ENCODE measurements around the gene FRG2B.
"Not testable (repeated sequence)": the region's sequence is repeated elsewhere in the genome, so short reads cannot be mapped to it uniquely, and the experiment has no call there.

The FRG2B gene

DNA sequence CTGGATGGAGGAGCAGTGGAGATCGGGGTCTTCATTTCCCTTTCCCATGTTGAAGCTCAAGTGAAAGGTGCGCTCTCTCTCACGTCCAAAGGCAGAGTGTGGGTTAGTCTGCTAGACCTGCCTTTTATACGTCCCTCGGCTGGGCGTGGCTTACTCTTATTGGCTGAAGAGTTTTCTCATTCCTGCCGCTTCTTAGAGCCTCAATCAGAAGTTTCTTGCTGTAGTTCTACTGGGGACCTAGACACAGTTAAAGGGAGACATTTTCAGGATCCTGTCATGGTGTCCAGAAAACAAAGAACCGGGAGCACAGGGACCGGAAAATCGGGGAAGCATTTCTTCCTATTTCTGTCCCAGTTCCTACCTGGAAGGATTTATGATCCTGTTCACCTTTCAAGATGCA lies at the start of gene FRG2B:
Gene FRG2B (minus strand): TSS at position 101 of the 400 bp plus-strand sequence. CDS start 53 bp downstream, at position 48.
- DNase-seq, result not testable (repeated sequence)

DNA sequence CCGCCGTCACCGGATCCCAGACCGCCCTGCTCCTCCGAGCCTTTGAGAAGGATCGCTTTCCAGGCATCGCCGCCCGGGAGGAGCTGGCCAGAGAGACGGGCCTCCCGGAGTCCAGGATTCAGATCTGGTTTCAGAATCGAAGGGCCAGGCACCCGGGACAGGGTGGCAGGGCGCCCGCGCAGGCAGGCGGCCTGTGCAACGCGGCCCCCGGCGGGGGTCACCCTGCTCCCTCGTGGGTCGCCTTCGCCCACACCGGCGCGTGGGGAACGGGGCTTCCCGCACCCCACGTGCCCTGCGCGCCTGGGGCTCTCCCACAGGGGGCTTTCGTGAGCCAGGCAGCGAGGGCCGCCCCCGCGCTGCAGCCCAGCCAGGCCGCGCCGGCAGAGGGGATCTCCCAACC lies 40.9 kb upstream of the FRG2B start:
- not testable (repeated sequence) for DNase-seq

DNA sequence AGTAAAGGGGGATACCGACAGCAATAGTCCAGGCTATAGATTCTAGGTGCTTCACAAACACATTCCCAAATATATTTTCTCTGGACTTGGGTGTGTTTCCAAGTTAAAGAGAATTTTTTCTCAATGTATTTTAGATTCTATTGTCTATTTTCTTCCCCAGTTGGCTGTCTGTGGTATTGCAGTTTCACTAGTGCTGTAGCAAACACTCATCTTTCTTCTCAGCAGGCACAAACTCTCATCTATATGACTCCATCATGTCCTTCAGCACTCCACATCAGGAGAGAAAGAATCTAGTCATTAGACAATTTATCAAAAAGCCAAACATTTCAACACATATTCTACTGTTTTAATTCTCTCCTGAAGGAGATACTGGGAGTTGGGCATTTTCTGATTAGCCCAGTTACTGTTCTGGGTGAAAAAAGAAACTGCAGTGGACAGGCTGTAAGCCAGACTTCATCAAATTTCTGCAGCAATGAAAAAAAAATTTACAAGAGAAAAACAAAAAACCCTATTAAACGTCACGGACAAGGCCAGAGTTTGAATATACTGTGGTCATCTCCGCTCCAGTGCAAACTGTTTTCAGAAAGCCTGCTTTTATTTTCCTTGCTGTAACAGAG lies 37.1 kb upstream of the FRG2B start:
- not testable (repeated sequence) for DNase-seq

DNA sequence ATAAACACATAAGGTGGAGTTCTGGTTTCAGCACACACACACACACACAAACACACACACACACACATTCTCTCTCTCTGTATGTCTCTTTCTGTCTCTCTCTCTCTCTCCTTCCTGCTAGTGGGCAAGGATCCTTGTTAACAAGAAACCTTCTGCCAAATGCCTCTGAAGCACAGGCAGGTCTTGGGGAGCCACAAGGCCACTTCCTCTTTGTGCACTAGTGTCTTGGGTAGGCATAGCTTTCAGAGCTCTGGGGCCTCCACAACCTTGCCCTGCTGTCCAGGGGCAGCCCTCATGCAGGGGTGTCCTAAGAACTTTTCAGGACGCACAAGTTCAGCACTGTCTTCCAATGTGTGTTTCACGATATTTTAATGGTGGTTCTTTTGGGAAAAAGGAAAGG lies 34.5 kb upstream of the FRG2B start:
- DNase-seq, result not testable (repeated sequence)

DNA sequence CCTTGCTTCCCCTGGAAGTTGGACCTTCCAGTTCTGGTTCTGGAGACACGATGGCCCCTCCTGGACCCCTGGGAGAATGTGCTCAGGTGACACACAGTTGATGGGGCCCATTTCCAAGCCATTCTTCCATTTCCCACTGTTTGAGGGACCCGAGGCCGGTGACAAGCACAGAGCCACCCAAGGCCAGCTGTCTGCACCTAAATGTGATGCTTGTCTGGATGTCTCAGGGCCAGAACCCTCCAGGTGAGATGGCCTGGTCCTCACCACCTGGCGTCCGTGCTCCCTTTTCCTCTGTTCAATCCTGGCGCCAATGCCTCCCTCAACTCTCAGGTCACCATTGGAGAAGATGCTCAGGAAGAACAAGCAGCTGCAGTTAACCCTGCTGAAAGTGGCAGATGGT lies 33.9 kb upstream of the FRG2B start:
- not testable (repeated sequence) for DNase-seq

DNA sequence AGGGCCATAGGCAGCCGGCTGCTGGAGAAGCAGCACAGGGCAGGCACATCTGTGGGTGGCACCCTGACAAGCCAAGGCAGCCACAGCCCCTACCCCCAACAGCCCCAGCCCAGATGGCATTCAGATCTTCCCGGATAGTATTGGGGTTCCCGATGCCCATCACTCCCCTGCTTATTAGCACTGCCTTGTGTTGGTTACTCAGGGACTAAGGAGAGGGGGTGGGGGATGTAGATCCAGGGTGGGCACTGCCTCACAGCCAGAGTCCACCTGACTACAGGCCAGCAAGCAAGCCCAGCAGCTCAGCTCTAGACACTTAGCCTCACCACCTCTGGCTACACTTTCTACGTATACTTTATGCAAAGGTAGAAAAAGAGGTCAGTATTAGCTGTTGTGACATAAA lies 30.7 kb upstream of the FRG2B start:
- DNase-seq, result not testable (repeated sequence)

DNA sequence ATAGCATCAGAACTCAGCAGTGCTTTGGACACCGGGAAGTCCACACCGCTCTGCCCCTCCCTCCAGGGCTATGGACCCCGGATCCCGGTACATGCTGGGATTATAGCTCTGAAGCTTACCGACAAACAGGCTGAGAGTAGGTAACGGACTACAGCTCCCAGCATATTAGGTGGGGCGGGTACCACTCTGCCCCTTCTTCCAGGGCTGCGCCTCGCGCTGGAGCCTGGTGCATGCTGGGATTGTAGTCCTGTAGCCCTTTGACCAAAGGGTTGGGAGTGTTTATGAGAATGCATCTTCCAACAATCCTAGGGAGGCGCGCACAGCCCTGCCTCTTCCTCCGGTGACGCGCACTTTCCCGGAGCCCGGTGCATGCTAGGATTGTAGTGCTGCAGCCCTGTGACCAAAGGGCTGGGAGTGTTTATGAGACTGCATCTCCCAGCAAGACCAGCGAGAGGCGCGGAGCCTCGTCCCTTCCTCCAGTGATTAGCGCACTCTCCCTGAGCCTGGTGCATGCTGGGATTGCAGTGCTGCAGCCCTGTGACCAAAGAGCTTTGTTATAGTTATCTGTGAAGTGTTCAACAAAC lies 22.4 kb upstream of the FRG2B start:
- not testable (repeated sequence) for DNase-seq

DNA sequence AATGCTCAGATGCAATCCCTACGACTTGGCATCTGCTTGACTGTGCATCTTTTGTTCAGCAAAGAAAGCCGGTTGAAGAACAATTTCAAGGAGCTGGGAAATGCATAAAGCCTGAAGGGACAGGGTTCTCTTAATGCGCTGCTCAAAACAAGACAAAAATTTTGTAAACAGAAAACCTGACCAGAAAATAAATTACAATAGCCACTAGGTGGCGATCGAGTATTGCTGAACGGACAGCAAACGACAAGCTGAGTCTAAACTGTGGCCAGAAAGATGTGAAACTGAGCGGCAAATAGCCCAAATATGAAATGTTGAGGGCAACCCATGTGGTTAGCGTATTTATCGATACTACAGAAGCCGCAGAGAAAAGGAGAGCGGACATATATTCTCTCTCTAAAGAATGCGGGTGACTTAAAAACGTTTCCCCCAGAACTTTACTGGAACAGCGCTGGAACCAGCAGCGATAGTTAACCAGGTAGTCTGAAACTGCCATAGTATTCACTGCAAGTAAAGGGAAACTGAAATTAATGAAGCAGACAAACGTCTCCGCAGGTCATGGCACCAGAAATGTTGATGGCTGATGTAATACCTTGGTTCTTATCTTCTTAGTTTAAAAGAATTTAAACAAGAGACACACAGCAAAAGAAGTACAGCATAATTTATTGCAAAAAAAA lies 20.6 kb upstream of the FRG2B start:
- not testable (repeated sequence) for DNase-seq

DNA sequence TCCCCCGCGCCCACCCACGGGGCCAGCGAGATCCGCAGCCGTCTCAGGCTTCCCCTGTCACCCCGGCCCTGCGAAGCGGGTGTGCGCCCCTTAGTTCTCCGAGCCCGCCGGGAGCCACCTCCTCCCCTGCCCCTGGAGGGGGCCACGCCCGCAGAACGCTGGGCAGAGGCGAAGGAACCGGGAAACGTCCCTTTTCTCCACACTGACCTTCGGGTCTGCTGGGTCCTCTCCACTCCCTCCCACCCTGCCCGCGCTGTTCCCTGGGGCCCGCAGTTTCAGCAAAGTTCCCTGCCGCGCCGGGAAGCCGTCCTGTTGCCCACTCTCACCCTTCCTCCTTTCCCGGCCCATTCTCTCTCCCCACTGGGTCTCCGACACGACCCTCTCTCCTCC lies 11.2 kb upstream of the FRG2B start:
- DNase-seq, result not testable (repeated sequence)

DNA sequence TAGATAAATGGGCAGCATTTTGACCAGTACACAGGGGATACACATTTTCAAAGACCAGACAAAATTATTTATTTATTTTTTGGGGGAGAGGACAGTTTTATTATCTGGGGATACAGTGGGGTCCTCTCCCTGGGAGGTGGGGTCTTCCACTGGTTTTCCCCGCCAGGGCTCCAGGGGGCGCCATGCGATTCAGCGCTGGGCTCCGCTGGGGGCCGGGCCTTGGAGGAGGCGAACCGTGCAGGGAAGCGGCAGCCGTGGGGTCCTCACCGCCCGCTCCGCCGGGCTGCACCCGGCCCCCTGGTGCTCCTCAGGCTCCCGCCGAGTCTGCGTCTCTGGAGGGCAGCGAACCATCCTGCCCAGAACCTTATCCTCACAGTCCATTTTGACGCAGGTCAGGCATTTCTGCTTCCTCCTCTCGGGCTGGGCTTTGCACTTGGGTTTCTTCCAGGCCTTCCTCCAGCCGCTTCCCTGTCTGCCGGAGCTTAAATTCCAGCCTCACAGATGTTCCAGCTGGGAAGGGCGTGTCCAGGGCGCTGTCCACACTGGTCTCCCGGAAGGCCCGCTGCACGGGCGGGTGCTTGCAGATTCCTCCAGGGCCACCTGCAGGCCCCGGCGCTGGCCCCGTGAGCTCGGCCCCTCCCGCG lies 10.7 kb upstream of the FRG2B start:
- DNase-seq, result not testable (repeated sequence)

DNA sequence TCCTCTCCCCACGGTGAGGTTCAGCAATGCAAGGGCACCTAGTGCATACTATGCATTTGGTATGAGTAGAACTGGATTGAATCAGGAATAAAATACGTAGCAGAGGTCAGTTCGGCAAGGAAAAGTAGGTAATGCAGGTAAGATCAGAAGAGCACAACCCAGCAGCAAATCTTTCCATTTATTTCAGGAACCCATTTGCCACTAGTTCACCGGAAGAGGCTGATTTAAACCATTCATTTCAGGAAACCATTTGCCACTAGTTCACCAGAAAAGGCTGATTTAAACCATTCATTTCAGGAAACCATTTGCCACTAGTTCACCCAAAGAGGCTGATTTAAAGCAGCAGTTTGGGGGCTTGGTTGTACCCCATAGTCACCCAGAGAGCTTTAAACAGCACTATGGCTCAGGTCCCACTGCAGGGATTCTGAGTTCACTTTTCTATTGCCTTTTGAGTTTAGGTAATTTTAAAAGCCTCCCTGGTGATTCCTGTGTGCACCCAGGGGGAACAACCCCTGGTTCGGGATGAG lies 4.2 kb upstream of the FRG2B start:
- not testable (repeated sequence) for DNase-seq

DNA sequence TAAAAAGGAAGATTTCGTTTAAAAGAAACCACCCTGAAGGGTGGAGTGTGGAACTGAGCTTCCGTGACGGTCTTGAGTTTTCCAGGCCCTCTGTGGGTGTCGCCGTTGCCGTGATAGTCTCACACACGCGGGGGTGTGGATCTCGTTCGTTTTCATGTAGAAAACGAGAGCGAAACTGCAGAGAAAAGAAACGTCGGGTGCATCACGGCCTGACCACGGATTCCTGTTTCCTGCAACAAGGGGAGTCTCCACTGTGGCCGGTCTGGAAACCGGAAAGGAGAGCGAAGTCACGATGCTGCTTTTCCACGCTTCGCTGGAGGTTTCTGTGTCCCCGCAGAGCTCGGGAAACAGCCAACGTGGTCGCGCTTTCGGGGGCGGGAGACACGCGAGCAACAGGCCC lies 4.1 kb downstream of the FRG2B start:
- DNase-seq, result not testable (repeated sequence)

DNA sequence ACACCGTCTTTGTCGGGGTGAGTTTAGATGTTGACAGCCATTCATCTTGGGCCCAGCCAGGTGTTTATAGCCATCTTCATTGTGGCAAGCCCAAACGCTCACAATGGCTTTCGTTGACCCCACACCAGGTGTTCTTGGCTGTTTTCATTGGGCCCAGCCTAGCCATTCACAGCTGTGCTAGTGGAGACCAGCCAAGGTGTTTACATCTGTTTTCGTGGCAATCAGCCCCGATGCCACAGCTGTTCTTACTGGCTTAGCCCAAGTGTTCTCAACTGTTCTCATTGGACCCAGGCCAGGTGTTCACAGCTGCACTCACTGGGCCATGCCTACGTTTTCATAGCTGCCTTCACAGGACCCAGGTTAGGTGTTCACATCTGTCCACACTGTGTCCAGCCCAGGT lies 7.7 kb downstream of the FRG2B start:
- no peak for DNase-seq

DNA sequence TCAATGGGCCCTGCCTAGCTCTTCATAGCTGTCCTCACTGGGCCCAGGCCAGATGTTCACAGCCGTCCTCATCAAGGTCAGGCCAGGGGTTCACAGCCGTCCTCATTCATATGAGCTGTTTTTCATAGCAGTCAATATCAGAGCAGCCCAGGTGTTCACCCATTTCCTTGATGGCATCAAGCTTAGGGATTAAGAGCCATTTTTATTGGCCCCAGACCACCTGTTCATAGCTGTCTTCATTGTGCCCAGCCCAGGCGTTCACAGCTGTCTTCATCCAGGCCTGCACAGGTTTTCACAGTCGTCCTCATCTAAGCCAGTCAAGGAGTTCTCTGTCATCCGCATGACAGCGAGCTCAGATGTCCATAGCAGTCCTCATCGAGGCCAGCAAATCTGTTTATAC lies 9.4 kb downstream of the FRG2B start:
- no peak for DNase-seq

DNA sequence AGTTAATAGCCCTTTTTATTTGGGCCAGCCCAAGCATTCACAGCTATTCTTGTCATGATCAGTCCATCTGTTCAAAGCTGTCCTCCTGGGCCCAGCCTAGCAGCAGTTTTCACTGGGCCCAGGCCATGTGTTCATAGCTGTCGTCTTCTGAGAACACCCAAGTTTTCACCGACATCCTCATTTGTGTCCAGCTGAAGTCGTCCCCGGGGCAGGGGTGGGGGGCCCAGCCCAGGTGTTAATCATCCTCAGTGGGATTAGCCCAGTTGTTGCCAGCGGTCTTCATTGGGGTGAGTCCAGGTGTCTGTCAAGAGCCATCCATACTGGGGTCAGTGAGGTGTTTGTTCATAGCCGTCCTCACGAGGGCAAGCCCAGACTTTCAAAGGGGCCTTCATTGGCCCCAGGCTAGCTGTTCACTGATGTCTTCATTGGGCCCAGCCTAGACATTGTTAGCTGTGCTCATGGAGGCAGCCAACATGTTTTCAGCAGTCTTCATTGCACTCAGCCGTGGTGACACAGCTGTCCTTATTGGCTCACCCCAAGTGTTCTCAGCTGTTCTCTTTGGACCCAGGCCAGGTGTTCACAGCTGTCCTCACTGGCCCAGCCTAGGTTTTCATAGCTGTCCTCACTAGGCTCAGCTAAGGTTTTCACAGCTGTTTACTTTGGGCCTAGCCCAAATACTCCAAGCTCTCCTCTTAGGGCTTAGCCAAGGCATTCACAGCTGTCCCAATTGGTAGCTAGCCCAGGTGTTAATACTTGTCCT lies 10.0 kb downstream of the FRG2B start:
- DNase-seq, result no peak

DNA sequence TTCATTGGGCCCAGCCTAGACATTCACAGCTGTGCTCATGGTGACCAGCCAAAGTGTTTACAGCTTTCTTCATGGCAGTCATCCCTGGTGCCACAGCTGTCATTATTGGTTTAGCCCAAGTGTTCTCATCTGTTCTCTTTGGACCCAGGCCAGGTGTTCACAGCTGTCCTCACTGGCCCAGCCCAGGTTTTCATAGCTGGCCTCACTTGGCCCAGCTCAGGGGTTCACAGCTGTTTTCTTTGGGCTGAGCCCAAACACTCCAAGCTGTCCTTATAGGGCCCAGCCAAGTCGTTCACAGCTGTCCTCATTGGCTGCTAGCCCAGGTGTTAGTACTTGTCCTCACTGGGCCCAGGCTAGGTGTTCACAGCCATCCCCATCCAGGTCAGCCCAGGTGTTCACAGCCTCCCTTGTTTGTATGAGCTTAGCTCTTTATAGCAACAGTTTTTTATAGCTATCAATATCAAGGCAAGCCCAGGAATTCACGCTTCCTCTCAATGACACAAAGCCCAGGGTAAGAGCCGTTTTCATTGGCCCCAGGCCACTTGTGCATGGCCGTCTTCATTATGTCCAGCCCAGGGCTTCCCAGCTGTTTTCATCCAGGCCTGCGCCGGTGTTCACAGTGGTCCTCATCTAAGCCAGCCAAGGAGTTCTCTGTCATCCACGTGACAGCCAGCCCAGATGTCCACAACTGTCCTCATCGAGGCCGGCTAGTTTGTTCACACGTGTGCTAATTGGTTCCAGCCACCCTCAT lies 11.6 kb downstream of the FRG2B start:
- DNase-seq, result no peak

DNA sequence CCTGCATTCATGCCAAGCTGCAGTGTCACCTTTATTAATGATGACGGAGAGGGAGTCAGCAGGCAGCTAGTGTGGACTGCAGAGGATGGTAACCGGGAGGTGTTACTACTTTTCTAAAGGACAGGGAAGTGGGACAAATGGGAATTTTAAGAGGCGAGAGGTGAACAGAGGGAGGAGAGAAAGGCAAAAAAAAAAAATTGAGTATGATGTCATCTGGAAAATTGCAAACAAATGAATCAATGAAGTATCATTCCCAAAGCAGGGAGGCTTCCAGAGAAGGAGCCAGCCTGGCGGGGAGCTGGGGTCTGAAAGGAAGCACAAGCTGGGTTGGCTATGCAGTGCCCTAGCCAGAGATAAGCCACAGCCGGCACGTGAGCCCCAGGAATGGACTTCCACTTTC lies 12.9 kb downstream of the FRG2B start:
- DNase-seq, result no peak

DNA sequence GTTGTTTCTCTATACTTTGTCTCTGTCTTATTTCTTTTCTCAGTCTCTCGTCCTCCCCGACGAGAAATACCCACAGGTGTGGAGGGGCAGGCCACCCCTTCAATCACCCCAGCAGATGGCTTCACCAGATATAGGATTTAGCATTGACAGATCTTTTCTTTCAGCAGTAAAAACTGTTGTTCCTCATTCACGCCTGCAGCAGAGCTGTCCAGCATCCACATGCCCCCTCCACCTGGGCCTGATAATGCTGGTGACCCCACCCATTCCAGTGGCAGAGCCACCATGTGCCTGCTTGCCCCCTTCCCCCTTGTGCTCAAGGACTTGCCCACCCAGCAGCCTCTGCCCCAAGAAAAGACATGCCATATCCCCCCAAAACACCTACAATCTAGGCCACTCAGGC lies 15.5 kb downstream of the FRG2B start:
- DNase-seq, result no peak

DNA sequence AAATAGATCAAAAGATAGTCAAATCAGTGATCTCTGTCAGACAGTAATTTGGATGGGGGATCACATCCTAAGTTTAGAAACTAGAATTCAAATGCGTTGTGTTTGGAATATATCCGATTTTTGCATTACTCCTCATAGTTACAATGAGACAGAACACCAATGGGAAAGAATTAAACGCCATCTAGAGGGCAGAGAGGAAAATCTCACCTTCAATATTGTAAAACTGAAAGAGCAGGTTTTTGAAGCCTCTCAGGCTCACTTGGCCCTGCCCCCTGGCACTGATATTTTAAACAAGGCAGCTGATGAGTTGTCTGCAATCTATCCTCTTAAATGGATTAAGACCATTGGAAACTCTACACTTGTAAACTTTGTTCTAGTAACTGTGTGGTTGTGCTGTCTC lies 17.7 kb downstream of the FRG2B start:
- no peak for DNase-seq

DNA sequence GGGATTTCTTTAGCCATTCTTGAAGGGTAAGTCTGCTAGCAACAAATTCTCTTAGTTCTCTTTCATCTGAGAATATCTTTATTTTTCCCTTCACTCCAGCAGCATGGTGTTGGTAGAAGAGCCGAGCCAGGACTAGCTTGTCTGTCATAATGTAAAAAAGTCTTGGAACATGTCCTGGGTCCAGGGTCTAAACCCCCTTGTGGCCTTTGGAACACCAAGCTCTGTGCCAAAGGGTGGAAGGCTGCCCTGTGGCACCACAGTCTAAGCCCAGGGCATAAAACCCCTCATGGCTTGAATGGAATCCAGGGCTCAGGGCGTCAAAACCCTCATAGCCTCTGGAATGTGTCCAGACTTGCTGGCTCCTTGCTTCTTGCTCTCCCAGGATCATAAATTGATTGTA lies 23.2 kb downstream of the FRG2B start:
- not testable (repeated sequence) for DNase-seq

DNA sequence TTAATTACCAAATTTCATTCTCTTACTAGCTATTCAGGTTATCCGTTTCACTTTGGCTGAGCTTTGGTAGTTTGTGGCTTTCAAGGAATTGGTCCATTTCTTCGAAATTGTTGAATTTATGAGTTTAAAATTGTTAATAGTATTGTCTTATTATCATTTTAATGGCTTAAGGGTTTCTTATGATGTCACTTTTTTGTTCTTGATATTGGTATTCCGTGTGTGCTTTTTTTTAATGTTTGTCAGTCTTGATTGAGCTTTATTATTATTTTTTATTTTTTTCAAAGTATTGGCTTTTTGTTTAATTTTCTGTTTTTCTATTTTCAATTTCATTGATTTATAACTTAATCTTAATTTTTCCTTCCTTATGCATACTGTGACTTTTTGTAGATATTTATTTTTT lies 25.9 kb downstream of the FRG2B start:
- no peak for DNase-seq

DNA sequence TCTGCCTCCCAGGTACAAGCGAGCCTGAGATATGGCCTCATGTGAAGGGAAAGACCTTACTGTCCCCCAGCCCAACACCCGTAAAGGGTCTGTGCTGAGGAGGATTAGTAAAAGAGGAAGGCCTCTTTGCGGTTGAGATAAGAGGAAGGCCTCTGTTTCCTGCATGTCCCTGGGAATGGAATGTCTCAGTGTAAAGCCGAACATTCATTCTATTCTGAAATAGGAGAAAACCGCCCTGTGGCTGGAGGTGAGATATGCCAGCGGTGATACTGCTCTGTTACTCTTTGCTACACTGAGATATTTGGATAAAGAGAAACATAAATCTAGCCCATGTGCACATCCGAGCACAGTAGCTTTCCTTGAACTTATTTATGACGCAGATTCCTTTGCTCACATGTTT lies 26.7 kb downstream of the FRG2B start:
- not testable (repeated sequence) for DNase-seq

Data from right forelimb (tissue), 1 donor.